Epithelial cell of esophagus (primary cell): ENCODE data around the gene PRR33.

Experiments used
- DNase-seq: peaks from one replicate; pipeline ENCODE4 v3.0.0; 2010; ENCODE audit warnings: low read depth
- H3K4me3 ChIP-seq: 2 replicates; pipeline ENCODE4 v1.5.1; 2011; ENCODE audit warnings: mild to moderate bottlenecking, low read length, control low read depth
- CTCF ChIP-seq: IDR thresholded peaks from 2 replicates; pipeline ENCODE4 v1.5.1; 2011; ENCODE audit warnings: low read depth, mild to moderate bottlenecking, low read length, control low read depth, inconsistent platforms; ENCODE audit not compliant: insufficient read depth; ENCODE audit errors: missing control alignments

PRR33 gene

DNA sequence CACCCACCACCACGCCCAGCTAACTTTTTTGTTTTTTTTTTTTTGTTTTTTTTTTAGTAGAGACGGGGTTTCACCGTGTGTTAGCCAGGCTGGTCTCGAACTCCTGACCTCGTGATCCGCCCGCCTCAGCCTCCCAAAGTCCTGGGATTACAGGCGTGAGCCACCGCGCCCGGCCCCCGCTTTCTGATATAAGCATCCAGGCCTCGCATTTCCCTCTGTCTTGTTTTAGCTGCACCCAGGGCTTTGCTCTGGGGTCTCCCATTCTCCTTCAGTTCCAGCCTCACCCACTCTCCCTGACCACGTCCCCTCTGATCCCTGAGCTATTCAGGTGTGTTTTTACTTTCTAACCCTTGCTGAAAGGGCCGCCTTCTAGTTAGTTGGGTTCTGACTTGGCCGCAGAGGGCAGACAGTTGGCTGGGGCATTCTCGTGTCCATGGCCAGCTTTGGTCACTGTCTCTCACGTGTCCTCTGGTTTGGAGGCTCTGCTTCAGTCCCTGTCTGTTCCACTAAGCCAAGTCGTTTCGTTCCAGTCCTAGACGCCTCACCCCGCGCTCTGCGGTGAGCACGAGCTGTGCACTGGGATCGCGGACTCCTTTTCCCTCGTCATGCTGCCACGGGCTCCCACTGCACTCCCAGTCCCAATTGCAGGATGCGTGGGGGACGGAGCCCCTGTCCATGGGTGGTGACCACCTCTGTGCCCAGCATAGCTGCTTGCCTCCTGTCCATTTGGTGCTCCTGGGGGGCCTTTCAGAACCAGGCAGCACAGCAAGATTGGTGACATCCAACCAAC lies 21.8 kb upstream of the PRR33 start:
- H3K4me3 ChIP-seq, result no peak overlapping the region
- TF ChIP-seq CTCF, result no peak
- no peak for DNase-seq

DNA sequence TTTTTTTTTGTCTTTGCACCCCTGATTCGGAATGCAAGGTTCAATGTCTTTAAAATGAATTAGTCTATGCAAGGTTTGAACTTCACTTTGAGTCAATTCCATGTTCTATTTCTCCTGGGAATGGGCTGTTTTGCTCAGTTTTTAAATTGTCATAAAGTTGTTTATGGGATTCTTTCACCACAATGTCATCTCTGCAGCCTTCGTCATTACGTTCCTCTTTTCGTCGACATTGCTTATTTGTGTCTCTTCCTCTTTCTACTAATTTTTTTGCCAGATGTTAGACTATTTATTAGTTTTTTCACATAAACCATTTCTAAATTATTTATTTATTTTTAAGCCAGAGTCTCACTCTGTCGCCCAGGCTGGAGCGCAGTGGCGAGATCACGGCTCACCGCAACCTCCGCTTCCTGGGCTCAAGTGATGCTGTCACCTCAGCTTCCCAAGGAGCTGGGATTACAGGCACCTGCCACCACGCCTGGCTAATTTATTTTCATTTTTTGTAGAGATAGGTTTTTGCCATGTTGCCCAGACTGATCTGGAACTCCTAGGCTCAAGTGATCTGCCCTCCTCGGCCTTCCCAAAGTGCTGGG lies 20.7 kb upstream of the PRR33 start:
- TF ChIP-seq CTCF, result no peak
- H3K4me3 ChIP-seq, result no peak overlapping the region
- DNase-seq, result no peak

- no peak for DNase-seq
- TF ChIP-seq CTCF, result no peak
- H3K4me3 ChIP-seq, result no peak overlapping the region
Measured at GRCh38 chr11:1909524-1909923, 17.8 kb upstream of the PRR33 start.

DNA sequence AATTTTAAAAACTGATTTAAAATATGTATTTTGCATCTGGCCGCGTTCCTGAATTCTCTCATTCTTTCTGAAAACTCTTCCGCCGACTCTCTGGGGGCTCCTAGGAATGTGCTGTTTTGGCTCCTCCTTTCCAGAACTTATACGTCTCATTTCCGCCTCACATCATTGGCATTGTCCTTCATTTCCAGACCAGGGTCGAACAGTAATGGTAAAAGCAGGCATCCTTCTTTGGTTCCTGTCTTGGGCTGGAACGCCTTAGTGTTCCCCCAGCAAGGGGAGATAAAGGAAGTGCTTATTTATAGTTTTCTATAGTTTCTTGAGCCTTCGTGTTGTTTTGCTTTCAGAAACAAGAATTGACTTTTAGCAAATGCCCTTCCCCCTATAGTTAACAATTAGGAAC lies 16.9 kb upstream of the PRR33 start:
- TF ChIP-seq CTCF, result no peak
- no peak for DNase-seq
- no peak overlapping the region for H3K4me3 ChIP-seq

GRCh38 chr11:1906611-1907423 lies 15.1 kb upstream of the PRR33 start:
- no peak for TF ChIP-seq CTCF
- no peak overlapping the region for H3K4me3 ChIP-seq
- DNase-seq, result no peak

DNA sequence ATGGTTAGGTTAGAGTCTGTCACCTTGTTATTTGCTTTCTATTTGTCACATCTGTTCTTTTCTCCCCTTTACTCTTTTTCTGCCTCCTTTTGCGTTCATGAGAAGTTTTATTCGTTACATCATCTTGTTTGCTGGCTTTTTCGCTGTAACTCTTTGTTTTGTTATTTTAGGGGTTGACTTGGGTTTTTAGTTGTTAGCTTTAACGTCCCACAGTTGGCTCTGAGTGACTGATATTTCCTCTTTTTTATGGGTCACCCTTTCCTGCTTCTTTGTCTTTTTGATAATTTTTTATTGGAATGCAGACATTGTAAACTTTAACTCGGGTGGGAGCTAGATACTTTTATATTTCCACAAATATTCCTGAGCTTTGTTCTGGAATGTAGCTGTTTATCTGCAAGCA lies 14.5 kb upstream of the PRR33 start:
- no peak overlapping the region for H3K4me3 ChIP-seq
- no peak for TF ChIP-seq CTCF
- DNase-seq, result no peak
